Endothelial cell (in vitro differentiated cells): Measurements from ENCODE around the gene CRABP1. TPM values are rescaled to one million over a fixed set of nuclear protein-coding genes. Genes with fewer than 3 reads are reported as not detected.

Source experiments
- DNase-seq: peaks from one replicate; pipeline ENCODE4 v3.0.0; 2021; ENCODE audit warnings: low spot score
- H3K27ac Mint-ChIP-seq: one replicate; pipeline ENCODE4 v1.8.0; 2021; ENCODE audit warnings: mixed read lengths, inconsistent platforms; ENCODE audit not compliant: unreplicated experiment
- H3K27me3 Mint-ChIP-seq: one replicate; pipeline ENCODE4 v1.8.0; 2021; ENCODE audit warnings: mild to moderate bottlenecking, moderate library complexity, mixed read lengths, inconsistent platforms; ENCODE audit not compliant: unreplicated experiment
- H3K36me3 Mint-ChIP-seq: one replicate; pipeline ENCODE4 v1.8.0; 2021; ENCODE audit warnings: mild to moderate bottlenecking, low read depth, mixed read lengths, inconsistent platforms; ENCODE audit not compliant: unreplicated experiment
- H3K4me1 Mint-ChIP-seq: one replicate; pipeline ENCODE4 v1.8.0; 2021; ENCODE audit warnings: mild to moderate bottlenecking, mixed read lengths, inconsistent platforms; ENCODE audit not compliant: unreplicated experiment
- H3K4me3 Mint-ChIP-seq: one replicate; pipeline ENCODE4 v1.8.0; 2021; ENCODE audit warnings: mild to moderate bottlenecking, mixed read lengths, inconsistent platforms; ENCODE audit not compliant: unreplicated experiment
- H3K9me3 Mint-ChIP-seq: one replicate; pipeline ENCODE4 v1.8.0; 2021; ENCODE audit warnings: mixed read lengths, inconsistent platforms; ENCODE audit not compliant: unreplicated experiment
- total RNA-seq: library from RNA; stranded (reverse); fragmentation: NEBNext Ultra II Directional; extraction: Animal tissue kit (Norgen Biotek cat#: 25700); gene quantifications from one replicate; pipeline ENCODE4 v1.2.1, GENCODE V29; 2021; ENCODE audit not compliant: unreplicated experiment
- TF ChIP-seq, protein P1 (sequence below): fragments of 200-600 bp; sonication (generic); IDR thresholded peaks from one replicate; pipeline ENCODE4 v1.5.0; 2021; ENCODE audit warnings: antibody characterized with exemption; ENCODE audit not compliant: unreplicated experiment

The CRABP1 gene
- total RNA-seq, 1 donor from 2014 or later = 3.3 TPM

DNA sequence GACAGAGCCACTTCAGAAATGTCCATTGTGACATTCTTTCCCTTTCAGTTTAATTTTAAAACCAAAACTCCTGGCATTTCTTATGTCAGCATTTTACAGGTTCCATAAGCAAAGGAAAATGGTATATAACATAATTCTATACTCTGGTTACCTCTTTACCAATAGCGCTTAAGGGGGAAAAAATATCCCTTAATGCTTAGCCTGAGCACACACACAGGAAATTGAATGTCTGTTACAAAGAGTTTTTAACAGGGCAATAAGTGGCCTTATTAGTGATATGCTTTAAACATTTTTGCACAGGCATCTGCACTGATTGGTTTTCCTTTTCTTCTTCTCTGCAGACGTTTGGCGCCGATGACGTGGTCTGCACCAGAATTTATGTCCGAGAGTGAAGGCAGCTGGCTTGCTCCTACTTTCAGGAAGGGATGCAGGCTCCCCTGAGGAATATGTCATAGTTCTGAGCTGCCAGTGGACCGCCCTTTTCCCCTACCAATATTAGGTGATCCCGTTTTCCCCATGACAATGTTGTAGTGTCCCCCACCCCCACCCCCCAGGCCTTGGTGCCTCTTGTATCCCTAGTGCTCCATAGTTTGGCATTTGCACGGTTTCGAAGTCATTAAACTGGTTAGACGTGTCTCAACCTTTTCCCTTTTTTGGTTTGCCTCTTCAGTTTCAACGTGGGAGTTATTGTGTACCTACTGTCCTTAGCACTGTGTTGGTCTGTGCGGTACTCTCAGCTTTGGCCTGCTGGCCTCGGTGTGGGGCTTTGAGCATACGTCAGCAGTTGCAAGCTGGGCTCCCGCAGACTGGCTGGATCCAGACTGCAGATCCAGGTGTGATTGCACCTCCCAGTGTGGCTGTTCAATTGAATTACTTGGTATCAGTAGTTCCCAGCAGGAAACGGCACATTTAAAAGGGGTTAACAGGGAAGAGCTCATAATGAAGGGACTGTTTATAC lies 7.7 kb downstream of the CRABP1 start:
- TF ChIP-seq, protein P1, sequence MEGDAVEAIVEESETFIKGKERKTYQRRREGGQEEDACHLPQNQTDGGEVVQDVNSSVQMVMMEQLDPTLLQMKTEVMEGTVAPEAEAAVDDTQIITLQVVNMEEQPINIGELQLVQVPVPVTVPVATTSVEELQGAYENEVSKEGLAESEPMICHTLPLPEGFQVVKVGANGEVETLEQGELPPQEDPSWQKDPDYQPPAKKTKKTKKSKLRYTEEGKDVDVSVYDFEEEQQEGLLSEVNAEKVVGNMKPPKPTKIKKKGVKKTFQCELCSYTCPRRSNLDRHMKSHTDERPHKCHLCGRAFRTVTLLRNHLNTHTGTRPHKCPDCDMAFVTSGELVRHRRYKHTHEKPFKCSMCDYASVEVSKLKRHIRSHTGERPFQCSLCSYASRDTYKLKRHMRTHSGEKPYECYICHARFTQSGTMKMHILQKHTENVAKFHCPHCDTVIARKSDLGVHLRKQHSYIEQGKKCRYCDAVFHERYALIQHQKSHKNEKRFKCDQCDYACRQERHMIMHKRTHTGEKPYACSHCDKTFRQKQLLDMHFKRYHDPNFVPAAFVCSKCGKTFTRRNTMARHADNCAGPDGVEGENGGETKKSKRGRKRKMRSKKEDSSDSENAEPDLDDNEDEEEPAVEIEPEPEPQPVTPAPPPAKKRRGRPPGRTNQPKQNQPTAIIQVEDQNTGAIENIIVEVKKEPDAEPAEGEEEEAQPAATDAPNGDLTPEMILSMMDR = no peak
- DNase-seq = no peak
- Mint-ChIP-seq H3K27ac (no peak overlapping the region), H3K4me1 (peaks cover 8% of the 10 kb centered on the region), H3K36me3 (no peaks in the 10 kb centered on the region), H3K9me3 (no peaks in the 10 kb centered on the region), H3K4me3 (no peak overlapping the region), H3K27me3 (peaks cover 2% of the 10 kb centered on the region)

DNA sequence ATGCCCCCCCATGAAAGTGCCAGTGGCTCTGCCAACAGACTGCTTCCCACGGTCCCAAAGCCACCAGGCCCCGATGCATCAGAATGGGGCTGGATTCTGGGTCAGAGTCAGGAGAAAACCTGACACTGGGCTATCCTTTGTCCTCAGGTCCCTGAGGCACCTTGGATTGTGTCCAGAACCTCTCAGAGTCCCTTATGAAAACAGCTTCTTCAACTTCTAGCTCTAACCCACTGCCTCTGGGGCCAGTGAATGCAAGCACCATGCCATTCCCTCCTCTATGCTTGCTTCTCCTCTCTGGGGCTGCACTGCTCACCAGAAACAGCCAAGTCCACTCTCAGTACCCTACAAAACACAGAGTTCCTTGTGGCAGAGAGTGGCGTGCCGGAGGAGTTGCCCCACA lies 9.9 kb downstream of the CRABP1 start:
- H3K9me3 Mint-ChIP-seq = no peaks in the 10 kb centered on the region
- H3K27me3 Mint-ChIP-seq = peaks cover 2% of the 10 kb centered on the region
- no peaks in the 10 kb centered on the region for H3K36me3 Mint-ChIP-seq
- DNase-seq = no peak
- H3K4me1 Mint-ChIP-seq = peaks cover 8% of the 10 kb centered on the region
- TF ChIP-seq, protein P1 = no peak
- no peak overlapping the region for H3K27ac Mint-ChIP-seq
- no peak overlapping the region for H3K4me3 Mint-ChIP-seq

DNA sequence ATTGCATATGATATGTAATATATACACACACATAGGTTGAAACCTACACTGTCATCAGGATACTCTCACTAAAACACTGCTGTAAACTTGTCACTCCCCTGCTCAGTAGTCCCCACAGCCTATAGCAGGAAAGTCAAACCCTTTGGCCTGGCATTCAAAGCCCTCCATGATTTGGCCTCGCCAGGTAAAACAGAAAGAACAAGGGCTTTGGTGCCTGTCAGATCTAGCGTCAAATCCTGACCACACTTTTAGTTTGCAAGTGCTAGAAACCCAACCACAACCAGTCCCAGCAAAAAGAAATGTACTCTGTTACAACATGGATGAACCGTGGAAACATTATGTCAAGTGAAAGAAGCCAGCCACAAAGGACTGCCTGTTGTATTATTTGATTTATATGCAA lies 11.4 kb downstream of the CRABP1 start:
- peaks cover 2% of the 10 kb centered on the region for H3K27me3 Mint-ChIP-seq
- no peaks in the 10 kb centered on the region for H3K36me3 Mint-ChIP-seq
- H3K4me1 Mint-ChIP-seq = peaks cover 8% of the 10 kb centered on the region
- TF ChIP-seq, protein P1 = no peak
- H3K9me3 Mint-ChIP-seq = no peaks in the 10 kb centered on the region
- DNase-seq = no peak
- no peak overlapping the region for H3K27ac Mint-ChIP-seq
- no peak overlapping the region for H3K4me3 Mint-ChIP-seq

DNA sequence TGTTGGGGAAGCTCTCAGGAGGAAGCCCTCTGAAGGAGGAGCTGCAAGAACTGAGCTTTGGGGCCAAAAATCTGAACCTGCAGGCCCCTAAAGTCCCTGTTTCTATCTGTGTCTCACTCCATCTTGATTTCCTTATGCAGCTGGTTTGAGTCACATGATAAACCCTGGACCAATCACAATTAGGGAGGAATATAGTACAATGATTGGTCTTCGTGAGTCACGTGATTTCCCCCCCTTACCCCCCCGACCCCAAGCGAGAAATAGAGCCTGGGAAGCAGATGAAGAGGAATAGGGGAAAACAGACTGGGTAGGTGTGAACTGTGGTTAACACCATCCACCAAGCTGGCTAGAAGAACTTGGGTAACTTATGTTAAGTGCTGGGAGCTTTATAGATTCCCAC lies 12.9 kb downstream of the CRABP1 start:
- H3K36me3 Mint-ChIP-seq = no peaks in the 10 kb centered on the region
- H3K27me3 Mint-ChIP-seq = peaks cover 2% of the 10 kb centered on the region
- no peaks in the 10 kb centered on the region for H3K9me3 Mint-ChIP-seq
- no peak overlapping the region for H3K27ac Mint-ChIP-seq
- H3K4me3 Mint-ChIP-seq = no peak overlapping the region
- TF ChIP-seq, protein P1 = no peak
- DNase-seq = no peak
- H3K4me1 Mint-ChIP-seq = peaks cover 5% of the 10 kb centered on the region

DNA sequence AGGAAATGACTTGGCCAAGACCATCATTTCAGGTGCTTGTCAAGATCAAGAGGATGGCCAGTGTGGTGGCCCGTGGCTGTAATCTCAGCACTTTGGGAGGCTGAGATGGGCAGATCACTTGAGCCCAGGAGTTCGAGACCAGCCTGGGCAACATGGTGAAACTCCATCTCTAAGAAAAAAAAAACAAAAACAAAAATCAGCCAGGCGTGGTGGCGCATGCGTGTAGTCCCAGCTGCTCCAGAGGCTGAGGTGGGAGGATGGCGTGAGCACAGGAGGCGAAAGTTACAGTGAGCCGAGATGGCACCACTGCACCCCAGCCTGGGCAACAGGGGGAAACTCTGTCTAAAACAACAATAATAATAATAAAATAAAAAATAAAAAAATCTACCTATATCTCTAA lies 15.0 kb downstream of the CRABP1 start:
- no peak overlapping the region for H3K27ac Mint-ChIP-seq
- DNase-seq = no peak
- peaks cover 2% of the 10 kb centered on the region for H3K27me3 Mint-ChIP-seq
- H3K4me1 Mint-ChIP-seq = no peaks in the 10 kb centered on the region
- no peak overlapping the region for H3K4me3 Mint-ChIP-seq
- TF ChIP-seq, protein P1 = no peak
- no peaks in the 10 kb centered on the region for H3K9me3 Mint-ChIP-seq
- H3K36me3 Mint-ChIP-seq = no peaks in the 10 kb centered on the region
